GM19351 (cell line): ENCODE data around the gene FSD1L.

Experiments used
- ATAC-seq: cut with Tn5 transposase; IDR thresholded peaks from one replicate; pipeline ENCODE4 v1.9.1; 2021; ENCODE audit warnings: mild to moderate bottlenecking, moderate library complexity; ENCODE audit not compliant: unreplicated experiment

The FSD1L gene

GRCh38 chr9:105435453-105435852, 12.4 kb upstream of the FSD1L start:
- no peak for ATAC-seq

- no peak for ATAC-seq
Observed at GRCh38 chr9:105436783-105437182, 11.1 kb upstream of the FSD1L start.

DNA sequence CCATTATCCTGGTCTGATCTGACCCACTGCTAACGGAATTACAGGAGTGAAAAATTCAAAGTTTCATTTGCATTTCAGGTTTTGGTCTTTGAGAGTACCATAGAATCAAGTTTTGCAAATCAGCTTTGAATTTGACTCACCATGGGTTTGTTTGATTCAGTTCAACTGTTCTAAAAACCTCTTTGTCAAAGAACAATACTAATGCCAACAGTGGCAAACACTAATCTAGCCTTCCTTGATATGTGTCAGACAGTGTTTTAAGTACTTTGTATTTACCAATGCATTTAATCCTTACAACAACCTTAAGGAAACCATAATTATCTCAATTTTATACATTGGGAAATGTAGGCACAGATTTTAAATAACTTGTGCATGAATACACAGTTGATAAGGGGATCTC, 10.1 kb upstream of the FSD1L start:
- ATAC-seq = no peak

DNA sequence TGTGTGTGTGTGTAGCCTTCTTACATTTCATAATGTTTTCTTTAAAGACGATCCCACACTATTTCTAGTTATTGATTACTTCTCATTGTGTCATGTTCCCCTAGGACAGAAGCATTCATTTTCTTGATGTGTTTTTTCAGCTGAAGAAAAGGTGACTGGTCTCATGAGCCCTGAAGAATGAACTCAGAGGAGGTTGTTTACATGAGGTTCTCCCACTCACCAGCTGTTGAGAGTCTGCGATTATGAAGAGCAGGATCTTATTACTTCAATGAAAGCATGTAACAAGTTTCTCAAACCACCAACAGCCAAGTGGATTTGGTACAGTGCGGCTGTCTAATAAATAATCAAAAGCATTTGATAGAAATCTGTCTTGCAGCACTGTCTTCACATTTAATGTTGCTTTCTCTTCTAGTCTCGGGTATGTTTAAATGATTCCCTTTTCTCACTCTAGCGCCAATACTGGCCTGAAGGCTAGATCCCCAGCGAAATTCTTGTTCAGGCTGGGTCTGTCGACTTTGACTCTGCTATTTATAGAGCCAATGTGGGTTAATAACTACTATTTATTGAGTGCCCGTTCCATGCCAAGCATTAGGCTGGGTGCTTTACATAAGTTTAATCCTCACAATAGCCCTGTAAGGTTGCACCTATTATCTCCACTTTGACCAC, 9.6 kb upstream of the FSD1L start:
- ATAC-seq = no peak

- no peak for ATAC-seq
Observed at GRCh38 chr9:105439428-105439827, 8.4 kb upstream of the FSD1L start.

- ATAC-seq = no peak
Observed at GRCh38 chr9:105441616-105442160, 6.1 kb upstream of the FSD1L start.

DNA sequence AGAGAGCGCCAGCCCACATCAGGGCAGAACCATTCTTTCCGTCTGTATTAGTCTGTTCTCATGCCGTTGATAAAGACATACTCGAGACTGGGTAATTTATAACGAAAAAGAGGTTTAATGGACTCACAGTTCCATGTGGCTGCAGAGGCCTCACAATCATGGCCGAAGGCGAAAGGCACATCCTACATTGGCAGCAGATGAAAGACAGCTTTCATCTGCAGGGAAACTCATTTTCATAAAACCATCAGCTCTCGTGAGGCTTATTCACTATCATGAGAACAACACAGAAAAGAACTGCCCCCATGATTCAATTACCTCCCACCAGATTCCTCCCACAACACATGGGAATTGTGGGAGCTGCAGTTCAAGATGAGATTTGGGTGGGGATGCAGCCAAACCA, 4.7 kb upstream of the FSD1L start:
- no peak for ATAC-seq

DNA sequence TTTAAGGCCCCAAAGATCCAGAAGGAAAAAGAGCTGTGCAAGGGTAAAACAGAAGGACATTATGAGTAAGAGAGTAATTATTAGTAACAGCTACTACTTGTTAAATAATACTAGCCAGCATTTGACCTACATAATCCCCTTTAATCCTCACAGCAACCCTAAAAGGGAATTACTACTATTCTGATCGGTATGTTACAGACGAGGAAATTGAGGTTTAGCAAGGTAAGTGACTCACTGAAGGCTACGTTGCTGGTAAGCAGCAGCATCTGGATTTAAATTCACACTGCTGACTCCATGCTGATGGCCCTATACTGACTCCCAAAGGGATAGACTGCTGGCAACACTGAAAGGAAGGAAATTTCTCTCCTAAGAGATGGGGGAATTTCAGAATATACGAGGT, 3.7 kb upstream of the FSD1L start:
- ATAC-seq = no peak

DNA sequence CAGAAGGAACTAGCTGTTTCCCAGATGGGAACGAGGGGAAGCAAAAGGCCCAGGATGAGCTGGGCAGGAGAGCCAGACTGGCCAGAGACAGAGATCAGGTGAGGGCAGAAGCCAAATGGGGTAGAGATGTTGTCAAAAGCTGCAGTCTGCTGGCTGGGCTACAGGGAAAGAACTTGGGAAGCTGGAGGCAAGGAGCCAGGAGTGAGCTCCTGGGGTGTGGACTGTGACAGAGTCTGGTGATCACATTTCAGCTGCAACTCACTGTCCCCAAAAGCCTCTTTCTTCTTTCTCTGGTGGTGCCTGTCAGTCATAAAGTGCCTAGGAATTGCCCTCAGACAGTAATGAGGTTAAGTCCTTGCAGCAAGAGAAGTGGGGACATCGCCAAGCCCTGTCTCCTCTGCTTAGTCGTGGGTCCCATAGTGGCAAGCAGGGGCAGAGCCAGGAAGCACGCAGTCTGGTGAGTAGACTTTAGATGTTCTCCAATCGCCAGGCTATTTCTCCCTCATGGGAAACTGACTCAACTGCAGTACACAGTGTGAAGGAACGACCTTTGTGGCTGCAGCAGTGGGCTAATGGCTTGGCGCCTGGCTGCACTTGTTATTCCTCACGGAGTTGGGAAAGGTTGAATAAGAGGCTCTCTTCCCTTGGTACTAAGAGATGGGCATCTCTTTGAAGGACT, 2.5 kb upstream of the FSD1L start:
- ATAC-seq = no peak

DNA sequence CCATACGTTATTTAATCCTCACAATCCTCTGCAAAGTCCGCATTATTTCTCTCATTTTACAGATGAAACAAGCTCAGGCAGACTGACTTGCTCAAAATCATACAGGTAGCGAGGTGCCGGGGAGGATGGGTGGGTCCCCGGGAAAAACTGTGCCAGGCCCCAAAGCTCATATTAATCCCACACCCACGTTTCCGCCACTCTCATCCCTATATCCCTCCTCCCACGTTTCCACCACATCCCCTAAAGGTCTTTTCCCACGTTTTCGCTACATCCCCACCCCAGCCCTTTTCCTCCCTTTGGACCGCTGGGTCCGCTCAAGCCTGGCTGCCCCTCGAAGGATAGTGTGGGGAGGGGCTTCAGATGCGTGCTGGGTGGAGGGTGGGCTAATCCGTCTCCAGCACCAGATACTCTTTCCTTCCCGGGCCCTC, 434 bp upstream of the FSD1L start:
- no peak for ATAC-seq

GRCh38 chr9:105449081-105449480, 1.2 kb downstream of the FSD1L start:
- no peak for ATAC-seq

DNA sequence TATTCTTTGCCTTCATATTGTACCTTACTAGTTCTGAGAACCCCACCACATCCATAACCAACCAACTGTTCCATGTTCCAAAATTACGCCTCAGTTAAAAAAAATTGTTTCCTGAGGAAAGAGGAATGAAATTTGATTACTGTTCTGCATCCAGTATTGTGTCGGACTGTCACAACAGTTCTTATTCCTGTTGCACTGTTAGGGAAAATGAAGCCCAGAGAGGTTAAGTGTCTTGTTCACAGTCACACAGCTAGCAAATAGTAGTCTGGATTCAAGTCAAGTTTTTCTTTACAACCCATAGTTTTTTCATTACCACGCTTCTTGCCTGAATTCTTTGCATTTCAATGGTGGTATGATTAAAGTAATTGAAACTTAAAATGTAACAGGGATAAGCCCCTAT, 4.4 kb downstream of the FSD1L start:
- no peak for ATAC-seq

GRCh38 chr9:105455836-105456475, 8.1 kb downstream of the FSD1L start:
- ATAC-seq = no peak

GRCh38 chr9:105457560-105458294, 9.9 kb downstream of the FSD1L start:
- ATAC-seq = no peak

- no peak for ATAC-seq
Observed at GRCh38 chr9:105458404-105458803, 10.6 kb downstream of the FSD1L start.

- ATAC-seq = no peak
Observed at GRCh38 chr9:105459336-105459735, 11.5 kb downstream of the FSD1L start.

DNA sequence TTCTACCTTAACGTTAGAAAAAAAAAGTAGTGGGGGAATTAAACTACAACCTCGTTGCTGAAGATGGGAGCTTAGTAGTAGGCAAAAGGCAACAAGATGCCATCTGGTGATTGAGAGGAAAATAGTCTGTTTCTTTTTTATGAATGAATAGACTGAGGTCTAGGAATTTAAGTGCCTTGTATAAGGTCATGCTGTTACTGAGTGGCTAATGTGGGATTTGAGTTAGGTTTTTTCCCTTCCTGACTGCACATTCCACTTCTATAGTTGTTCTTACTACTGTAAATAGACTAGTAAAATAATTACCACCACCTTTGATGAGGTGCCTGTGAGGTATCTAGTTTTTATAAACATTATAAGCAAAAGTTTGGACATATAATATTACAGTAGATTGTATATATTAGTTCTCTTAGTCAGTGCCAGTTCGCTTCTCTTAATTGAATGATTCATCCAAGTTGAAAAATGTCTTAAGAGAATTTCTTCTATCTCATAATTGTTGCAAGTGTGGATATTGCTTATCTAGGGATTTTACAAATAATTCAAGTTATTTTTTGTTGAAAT, 19.1 kb downstream of the FSD1L start:
- ATAC-seq = no peak

- no peak for ATAC-seq
Observed at GRCh38 chr9:105468875-105469274, 21.0 kb downstream of the FSD1L start.

- no peak for ATAC-seq
Observed at GRCh38 chr9:105473221-105473620, 25.4 kb downstream of the FSD1L start.

- ATAC-seq = no peak
Observed at GRCh38 chr9:105475302-105475701, 27.5 kb downstream of the FSD1L start.

- no peak for ATAC-seq
Observed at GRCh38 chr9:105479846-105480245, 32.0 kb downstream of the FSD1L start.
